Thyroid gland (tissue), 4 donors: ENCODE data around the gene SLC35F3. TPM values are rescaled to one million over a fixed set of nuclear protein-coding genes. Genes with fewer than 3 reads are reported as not detected.

Experiments
- DNase-seq, 2 donors: peaks; one replicate each; pipeline ENCODE4 v3.0.0-alpha.2; 2019
- H3K27ac ChIP-seq, 3 donors: fragments of 200-600 bp; sonication (generic); 1 replicate in 2 of 3; 2 replicates in 1 of 3; pipeline ENCODE4 v1.5.1; 2016 to 2019; ENCODE audit warnings: mild to moderate bottlenecking in 1 of 3, moderate library complexity in 1 of 3
- H3K27me3 ChIP-seq: fragments of 200-600 bp; sonication (generic); one replicate; pipeline ENCODE4 v1.5.1; 2019
- H3K36me3 ChIP-seq, 2 donors: fragments of 200-600 bp; sonication (generic); one replicate each; pipeline ENCODE4 v1.5.1; 2016 to 2019
- H3K4me1 ChIP-seq, 2 donors: fragments of 200-600 bp; sonication (generic); one replicate each; pipeline ENCODE4 v1.5.1; 2017 to 2019
- H3K4me3 ChIP-seq, 3 donors: fragments of 200-600 bp; sonication (generic); replicated peaks in 1 of 3; 1 replicate in 2 of 3; 2 replicates in 1 of 3; pipeline ENCODE4 v1.5.1; 2016; ENCODE audit warnings: mild to moderate bottlenecking in 1 of 3
- H3K9me3 ChIP-seq: fragments of 200-600 bp; sonication (generic); one replicate; pipeline ENCODE4 v1.5.1; 2017
- CTCF ChIP-seq, 6 experiments: fragments of 200-600 bp in 3 of 6; fragments of 450-650 bp in 3 of 6; sonication (generic) in 3 of 6; IDR thresholded peaks; one replicate each; pipeline ENCODE4 v1.5.1; 2016 to 2019; ENCODE audit warnings: antibody characterized with exemption in 6 of 6, mild to moderate bottlenecking in 2 of 6, inconsistent platforms in 1 of 6, moderate library complexity in 1 of 6
- POLR2A ChIP-seq, 2 donors: fragments of 450-650 bp; IDR thresholded peaks; one replicate each; pipeline ENCODE4 v1.6.1; 2017; ENCODE audit warnings: antibody characterized with exemption in 2 of 2, mild to moderate bottlenecking in 2 of 2, moderate library complexity in 1 of 2
- WGBS, 2 donors: methylation state at CpG; one replicate each; pipeline ENCODE4 v1.1.5; 2017; 5-methylcytosine and 5-hydroxymethylcytosine counted together
- intact Hi-C: fragments of 100-400 bp; cut with DNase I; formaldehyde crosslinking; loops from one replicate; pipeline ENCODE4 v1.15.1; 2023
- total RNA-seq, 4 donors: library from RNA; depleted of rRNA; stranded (reverse); fragments of >200 nt; gene quantifications; one replicate each; pipeline ENCODE4 v1.2.3, GENCODE V29; 2016

The SLC35F3 gene
- total RNA-seq, 4 donors from 2014 or later = 0.89 to 1.9 (median 1.5) TPM; not detected in 1

- intact Hi-C loops = no loop called here
- no peak overlapping the region for H3K27ac ChIP-seq
- peaks cover 0 to 5% of the 10 kb centered on the region in 2 donors for H3K4me1 ChIP-seq
- TF ChIP-seq CTCF (IDR thresholded peaks at IDR 0.05) (peak; percentile 24 to 88 (median 60)), POLR2A (IDR thresholded peaks at IDR 0.05) (no peak)
- peak; percentile 45 to 52 for DNase-seq
- no peaks in the 10 kb centered on the region for H3K27me3 ChIP-seq
- H3K36me3 ChIP-seq = no peaks in the 10 kb centered on the region
- no peak overlapping the region for H3K4me3 ChIP-seq
- H3K9me3 ChIP-seq = no peaks in the 10 kb centered on the region
- 22% methylated on average over 20 of the region's 20 CpGs for WGBS, 2 donors
Observed at GRCh38 chr1:234326497-234327366, 422.3 kb downstream of the SLC35F3 start.

GRCh38 chr1:234327577-234328164, 423.2 kb downstream of the SLC35F3 start:
- peaks cover 0 to 5% of the 10 kb centered on the region in 2 donors for H3K4me1 ChIP-seq
- no peaks in the 10 kb centered on the region for H3K36me3 ChIP-seq
- H3K27me3 ChIP-seq = no peaks in the 10 kb centered on the region
- intact Hi-C loops = no loop called here
- no peak for DNase-seq
- H3K4me3 ChIP-seq = no peak overlapping the region
- no peaks in the 10 kb centered on the region for H3K9me3 ChIP-seq
- TF ChIP-seq CTCF (IDR thresholded peaks at IDR 0.05) (no peak), POLR2A (IDR thresholded peaks at IDR 0.05) (no peak)
- 84 to 91% methylated on average over 9 of the region's 9 CpGs for whole genome bisulfite sequencing, 2 donors
- H3K27ac ChIP-seq = no peak overlapping the region

GRCh38 chr1:234330843-234331215, 426.4 kb downstream of the SLC35F3 start:
- intact Hi-C loops = no loop called here
- H3K9me3 ChIP-seq = no peaks in the 10 kb centered on the region
- no peaks in the 10 kb centered on the region for H3K36me3 ChIP-seq
- no peaks in the 10 kb centered on the region for H3K27me3 ChIP-seq
- TF ChIP-seq POLR2A (IDR thresholded peaks at IDR 0.05) (no peak), CTCF (IDR thresholded peaks at IDR 0.05) (no peak)
- WGBS, 2 donors = 85 to 90% methylated on average over 4 of the region's 4 CpGs
- DNase-seq = no peak
- no peak overlapping the region for H3K4me3 ChIP-seq
- H3K4me1 ChIP-seq = peaks cover 0 to 5% of the 10 kb centered on the region in 2 donors
- no peak overlapping the region for H3K27ac ChIP-seq

- Histone ChIP-seq H3K27me3 (no peaks in the 10 kb centered on the region), H3K9me3 (no peaks in the 10 kb centered on the region), H3K4me1 (peaks cover 0 to 4% of the 10 kb centered on the region in 2 donors), H3K27ac (no peak overlapping the region), H3K36me3 (no peaks in the 10 kb centered on the region), H3K4me3 (no peak overlapping the region)
- TF ChIP-seq CTCF (IDR thresholded peaks at IDR 0.05) (no peak), POLR2A (IDR thresholded peaks at IDR 0.05) (no peak)
- 76 to 87% methylated on average over 2 of the region's 2 CpGs for WGBS, 2 donors
- DNase-seq = no peak
- intact Hi-C loops = no loop called here
Observed at GRCh38 chr1:234331507-234331906, 427.0 kb downstream of the SLC35F3 start.

GRCh38 chr1:234336359-234336758, 431.9 kb downstream of the SLC35F3 start:
- Histone ChIP-seq H3K27ac (no peak overlapping the region), H3K4me1 (no peaks in the 10 kb centered on the region), H3K9me3 (no peaks in the 10 kb centered on the region), H3K27me3 (no peaks in the 10 kb centered on the region), H3K36me3 (no peaks in the 10 kb centered on the region), H3K4me3 (no peak overlapping the region)
- TF ChIP-seq POLR2A (IDR thresholded peaks at IDR 0.05) (no peak), CTCF (IDR thresholded peaks at IDR 0.05) (no peak)
- intact Hi-C loops = no loop called here
- 69 to 71% methylated on average over 2 of the region's 2 CpGs for WGBS, 2 donors
- no peak for DNase-seq
